ENCODE results near the gene ALDOB.

- TF ChIP-seq, protein P1, sequence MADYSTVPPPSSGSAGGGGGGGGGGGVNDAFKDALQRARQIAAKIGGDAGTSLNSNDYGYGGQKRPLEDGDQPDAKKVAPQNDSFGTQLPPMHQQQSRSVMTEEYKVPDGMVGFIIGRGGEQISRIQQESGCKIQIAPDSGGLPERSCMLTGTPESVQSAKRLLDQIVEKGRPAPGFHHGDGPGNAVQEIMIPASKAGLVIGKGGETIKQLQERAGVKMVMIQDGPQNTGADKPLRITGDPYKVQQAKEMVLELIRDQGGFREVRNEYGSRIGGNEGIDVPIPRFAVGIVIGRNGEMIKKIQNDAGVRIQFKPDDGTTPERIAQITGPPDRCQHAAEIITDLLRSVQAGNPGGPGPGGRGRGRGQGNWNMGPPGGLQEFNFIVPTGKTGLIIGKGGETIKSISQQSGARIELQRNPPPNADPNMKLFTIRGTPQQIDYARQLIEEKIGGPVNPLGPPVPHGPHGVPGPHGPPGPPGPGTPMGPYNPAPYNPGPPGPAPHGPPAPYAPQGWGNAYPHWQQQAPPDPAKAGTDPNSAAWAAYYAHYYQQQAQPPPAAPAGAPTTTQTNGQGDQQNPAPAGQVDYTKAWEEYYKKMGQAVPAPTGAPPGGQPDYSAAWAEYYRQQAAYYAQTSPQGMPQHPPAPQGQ (CRISPR knock-in tag; IDR thresholded peaks at IDR 0.05; ENCODE audit: borderline replicate concordance): no peak
- no peak for TF ChIP-seq NCOA2 (CRISPR knock-in tag; IDR thresholded peaks at IDR 0.05)
- no peak for TF ChIP-seq TAF1 (CRISPR knock-in tag; IDR thresholded peaks at IDR 0.05)
These were observed 15.4 kb upstream of the ALDOB start for GRCh38 chr9:101450931-101451330.
